Smooth muscle cell of the brain vasculature (primary cell): ENCODE data around the gene VWA8.

ENCODE experiments used
- DNase-seq: peaks from one replicate; pipeline ENCODE4 v3.0.0-alpha.2; 2012; ENCODE audit warnings: low read depth, low spot score

Gene VWA8

DNA sequence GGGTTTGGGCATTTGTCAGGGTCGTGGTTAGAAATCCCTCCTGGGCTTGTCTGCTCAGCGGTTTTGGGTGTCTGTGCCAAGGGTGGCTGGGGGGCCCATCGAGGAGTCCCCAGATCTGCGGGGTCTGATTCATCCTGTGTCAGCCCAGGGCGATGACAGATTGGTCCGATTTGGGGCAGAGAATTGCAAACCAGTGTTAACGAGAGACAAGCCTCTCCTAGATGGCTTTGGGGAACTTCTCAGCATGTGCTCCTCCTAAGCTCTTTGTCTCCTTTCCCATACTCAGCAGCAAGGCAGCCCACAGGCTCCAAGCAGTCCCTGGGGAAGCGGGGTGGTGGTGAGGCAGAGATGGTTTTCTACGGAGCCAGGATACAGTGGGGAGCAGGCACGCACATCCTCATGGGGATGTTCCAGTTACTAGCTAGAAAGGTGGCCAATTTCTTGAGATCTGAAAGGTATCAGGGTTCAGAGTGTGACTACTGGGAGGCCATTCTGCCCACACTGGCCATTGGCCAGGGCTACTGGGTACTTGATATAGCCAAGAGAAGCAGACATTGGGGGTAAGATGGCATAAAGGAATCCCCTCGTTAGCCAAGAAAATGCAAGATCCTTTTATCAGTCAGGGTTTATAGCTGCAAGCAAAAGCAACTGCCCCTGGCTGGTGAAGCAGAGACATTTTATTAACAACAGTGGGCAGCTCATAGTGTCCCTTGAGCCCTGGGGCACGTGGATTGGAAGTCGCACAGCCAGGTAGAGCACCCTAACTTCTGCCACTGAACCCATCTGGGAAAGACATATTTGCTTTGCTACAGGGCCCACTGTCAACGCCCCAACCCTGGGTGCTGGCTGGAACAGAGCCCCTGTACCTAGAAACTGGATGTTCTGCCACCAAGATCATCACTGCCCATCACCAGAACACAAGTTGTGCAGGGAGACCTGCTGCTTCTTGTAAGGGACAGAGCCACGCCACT, 440.0 kb downstream of the VWA8 start:
- no peak for DNase-seq

DNA sequence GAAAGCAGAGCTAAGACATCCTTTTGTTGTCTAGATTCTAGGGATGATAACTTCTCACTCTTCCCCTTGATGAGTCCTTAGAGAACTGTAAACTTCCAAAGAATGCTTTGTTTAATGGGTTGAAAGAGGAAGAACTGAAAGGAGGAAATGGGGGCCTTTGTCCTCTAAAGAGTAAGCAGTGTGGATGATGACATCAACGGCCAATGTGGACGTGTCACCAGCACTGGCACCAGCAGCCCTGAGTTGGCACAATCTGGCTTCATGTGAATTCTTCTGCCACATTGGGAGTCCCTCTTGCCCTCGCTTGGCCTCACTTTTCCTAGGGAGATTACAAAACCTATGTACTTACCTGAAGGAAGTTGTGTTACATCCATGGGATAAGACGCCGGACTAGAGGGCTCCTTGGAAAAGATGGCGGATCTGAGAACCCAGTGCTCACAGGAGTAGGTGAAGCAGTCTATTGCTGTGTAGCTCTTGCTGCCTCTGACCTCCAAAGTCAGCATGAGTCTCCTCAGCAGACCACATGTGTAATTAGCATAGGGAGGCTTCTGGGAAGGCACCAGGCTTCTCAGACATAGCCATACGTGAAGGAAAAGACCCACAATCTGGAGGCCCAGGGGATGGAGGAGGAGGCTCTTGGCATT, 440.8 kb downstream of the VWA8 start:
- DNase-seq = no peak
